ENCODE results near the gene RBM12. TPM values are rescaled to one million over a fixed set of nuclear protein-coding genes. Genes with fewer than 3 reads are reported as not detected.
A peak's percentile ranks its signal among the peaks of the same experiment; 100 is the strongest.

The RBM12 gene
- total RNA-seq, 1 experiment from 2014 or later, result 52.3 TPM

DNA sequence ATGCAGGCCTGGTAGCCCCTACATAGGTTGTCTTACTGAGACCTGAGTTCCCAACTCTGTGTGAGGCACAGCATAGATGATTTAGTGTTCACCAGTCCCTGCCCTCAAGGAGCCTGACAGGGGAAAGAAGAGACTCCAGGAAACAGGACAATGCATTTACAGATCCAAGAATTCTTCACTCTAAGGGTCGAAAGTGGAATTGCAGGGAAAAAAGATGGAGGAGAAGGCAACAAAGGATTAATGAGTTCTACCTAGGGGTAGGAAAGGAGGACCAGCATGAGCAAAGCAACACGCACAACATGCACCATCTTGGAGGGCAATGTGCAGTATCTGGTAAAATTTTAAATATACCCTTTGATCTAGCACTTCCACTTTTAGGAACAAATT is 43.1 kb downstream of the RBM12 start:
- peak; percentile 33 for DNase-seq (ENCODE audit: low read depth)

DNA sequence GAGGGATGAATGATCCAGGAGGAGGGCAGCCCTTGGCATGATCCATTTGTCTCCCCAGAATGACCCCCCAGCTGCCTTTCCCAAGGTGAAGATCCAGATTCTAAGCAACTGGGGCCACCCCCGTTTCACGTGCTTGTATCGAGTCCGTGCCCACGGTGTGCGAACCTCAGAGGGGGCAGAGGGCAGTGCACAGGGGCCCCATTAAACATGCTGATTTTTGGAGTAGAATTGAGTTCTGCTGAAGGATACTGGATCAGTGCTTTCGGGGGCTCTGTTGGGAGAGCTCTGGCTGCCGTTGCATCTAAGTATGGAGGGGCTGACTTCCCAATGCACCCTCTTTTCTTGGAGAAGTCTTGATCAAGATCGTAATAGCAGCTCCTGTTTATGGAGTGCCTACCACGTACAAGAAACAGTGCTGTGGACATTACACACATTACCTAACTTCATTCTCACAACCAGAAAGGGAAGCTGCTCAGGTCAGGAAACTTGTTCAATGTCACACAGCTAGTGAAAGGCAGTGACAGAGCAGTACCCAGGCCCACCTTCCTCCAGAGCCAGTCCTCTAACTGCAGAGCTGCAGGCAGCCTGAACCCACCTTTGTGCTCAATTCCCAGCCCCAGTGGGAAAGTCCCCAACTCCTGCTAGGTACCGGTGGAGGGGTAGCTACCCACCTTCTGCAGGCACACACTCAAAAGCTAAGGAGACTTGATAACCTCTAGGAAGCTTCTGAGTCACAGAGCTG is 43.7 kb downstream of the RBM12 start:
- DNase-seq (ENCODE audit: low read depth), result no peak

DNA sequence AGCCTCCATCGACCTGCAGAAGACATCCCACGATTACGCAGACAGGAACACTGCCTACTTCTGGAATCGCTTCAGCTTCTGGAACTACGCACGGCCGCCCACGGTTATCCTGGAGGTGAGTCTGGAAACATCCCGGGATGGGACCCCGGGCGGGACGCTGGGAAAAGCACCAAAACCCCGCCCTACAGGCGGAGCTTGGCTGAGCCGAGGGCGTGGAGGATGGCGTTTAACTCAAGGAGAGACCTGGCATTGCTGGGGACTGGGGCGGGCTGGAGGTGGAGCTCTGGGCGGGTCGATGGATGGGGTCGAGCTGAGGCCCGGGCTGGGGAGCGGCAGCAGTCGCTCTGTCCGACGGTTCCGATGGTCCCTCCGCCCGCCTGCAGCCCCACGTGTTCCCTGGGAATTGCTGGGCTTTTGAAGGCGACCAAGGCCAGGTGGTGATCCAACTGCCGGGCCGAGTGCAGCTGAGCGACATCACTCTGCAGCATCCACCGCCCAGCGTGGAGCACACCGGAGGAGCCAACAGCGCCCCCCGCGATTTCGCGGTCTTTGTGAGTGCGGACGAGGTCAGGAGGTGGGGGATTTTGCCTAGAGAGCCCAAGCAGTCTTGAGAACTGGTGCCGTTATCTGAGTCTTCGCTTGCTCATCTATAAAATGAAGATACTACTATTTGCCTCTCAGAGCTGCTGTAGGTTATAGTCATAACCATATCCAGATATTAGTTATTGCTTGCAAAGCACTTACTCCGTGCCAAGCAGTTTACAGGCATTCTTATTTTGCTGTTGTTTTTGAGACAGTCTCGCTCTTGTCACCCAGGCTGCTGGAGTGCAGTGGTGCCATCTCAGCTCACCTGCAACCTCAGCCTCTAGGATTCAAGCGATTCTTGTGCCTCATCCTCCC is 45.3 kb downstream of the RBM12 start:
- DNase-seq (ENCODE audit: low read depth), result peak; percentile 95

DNA sequence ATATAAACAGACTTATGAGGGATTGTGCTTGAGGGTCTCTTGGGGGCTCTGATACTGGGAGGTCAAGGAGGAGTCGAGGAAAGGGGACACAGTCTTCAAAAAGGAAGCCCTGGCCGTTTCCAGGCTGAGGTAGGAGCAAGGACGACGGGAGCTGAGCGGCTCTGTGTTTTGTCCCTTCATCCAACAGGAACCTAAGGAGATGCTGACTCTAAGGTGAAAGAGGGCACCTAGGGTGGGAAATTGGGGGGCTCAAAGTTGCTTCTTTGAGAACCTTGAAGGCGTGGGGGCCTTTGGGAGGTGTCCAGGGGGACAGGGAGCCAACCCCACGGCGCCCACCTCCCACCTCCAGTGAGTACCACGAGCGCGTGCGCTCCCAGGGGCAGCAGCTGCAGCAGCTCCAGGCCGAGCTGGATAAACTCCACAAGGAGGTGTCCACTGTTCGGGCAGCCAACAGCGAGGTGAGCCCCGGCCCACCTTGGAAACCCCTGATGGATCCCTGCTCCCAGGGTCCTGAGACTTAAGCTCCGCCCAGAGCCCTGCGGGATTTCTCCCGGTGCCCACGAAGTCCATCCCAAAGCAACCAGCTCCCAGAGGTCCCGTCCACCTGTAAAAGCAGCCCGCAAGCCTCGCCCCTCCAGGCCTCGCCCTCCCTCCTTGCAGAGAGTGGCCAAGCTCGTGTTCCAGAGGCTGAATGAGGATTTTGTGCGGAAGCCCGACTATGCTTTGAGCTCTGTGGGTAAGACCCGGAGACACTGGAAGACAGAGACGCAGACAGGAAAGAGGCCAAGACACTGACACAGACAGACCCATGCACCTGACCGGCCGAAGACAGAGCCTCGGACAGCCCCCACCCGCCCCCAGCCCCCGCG is 46.2 kb downstream of the RBM12 start:
- peak; percentile 70 for DNase-seq (ENCODE audit: low read depth)

DNA sequence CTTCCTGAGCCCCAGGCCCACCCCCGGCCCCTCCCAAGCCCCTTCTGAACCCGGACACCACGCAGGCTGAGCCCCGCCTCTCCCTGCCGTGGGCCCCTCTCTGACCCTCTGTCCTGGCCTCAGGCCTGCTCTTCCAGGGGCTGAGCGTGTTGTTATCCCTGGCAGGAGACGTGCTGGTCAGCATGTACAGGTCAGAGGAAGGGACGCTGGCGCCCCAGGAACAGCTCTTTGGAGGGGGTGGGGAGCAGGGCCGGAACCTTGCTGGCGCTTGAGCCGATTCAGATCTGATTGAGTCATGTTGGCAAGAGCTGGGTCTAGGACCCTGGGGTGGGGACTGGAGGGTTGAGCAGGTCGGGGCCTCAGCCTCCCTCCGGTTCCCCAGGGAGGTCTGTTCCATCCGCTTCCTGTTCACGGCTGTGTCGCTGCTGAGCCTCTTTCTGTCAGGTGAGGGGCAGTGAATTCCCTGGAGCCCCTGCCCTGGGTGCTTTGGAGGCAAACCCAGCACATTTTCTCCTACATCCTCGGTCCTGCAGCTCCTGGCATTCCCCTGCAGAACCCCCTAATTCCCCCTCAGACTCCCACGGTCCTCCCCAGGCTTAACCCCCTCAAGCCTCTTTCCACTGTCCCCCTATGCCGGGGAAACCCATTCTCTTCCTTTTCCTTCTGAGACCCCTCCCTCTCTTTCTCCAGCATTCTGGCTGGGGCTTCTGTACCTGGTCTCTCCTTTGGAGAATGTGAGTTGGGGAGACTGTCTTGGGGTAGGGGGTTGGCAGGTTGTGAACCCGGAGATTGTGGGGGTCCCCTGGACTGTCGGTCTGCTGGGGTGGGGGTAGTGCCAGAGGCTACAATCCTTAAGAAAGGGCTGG is 47.1 kb downstream of the RBM12 start:
- peak; percentile 99 for DNase-seq (ENCODE audit: low read depth)

DNA sequence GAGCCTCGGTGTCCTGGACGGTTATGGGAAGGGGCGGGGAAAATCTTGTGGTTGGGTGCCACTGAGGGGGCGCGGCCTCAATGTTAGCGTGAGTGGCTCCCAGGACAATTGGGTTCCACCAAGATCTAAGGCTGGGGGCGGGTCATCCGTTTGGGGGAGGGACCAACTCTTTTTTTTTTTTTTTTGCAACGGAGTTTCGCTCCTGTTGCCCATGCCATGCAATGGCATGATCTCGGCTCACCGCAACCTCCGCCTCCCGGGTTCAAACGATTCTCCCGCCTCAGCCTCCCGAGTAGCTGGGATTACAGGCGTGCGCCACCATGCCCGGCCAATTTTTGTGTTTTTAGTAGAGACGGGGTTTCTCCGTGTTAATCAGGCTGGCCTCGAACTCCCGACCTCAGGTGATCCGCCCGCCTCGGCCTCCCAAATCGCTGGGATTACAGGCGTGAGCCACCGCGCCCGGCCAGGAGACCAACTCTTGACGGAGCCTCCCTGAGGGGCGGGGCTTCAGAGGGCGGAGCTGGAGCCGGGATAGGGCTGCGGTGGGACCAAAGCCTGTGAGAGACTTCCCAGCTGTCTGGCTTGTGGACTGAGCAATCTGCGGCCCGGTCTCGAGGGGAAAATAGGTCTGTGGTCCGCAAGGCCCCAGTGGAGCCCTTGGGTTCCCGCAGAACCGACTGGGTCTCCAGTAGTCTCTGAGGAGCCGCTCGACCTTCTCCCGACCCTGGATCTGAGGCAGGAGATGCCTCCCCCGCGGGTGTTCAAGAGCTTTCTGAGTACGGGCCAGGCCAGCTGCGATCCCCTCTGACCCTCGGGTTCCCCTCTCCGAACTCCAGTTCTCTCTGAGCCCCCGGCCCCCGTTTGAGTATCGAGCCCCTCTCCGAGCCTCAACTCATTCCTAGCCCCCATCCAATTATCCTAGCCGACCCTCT is 48.0 kb downstream of the RBM12 start:
- DNase-seq (ENCODE audit: low read depth), result peak; percentile 100

DNA sequence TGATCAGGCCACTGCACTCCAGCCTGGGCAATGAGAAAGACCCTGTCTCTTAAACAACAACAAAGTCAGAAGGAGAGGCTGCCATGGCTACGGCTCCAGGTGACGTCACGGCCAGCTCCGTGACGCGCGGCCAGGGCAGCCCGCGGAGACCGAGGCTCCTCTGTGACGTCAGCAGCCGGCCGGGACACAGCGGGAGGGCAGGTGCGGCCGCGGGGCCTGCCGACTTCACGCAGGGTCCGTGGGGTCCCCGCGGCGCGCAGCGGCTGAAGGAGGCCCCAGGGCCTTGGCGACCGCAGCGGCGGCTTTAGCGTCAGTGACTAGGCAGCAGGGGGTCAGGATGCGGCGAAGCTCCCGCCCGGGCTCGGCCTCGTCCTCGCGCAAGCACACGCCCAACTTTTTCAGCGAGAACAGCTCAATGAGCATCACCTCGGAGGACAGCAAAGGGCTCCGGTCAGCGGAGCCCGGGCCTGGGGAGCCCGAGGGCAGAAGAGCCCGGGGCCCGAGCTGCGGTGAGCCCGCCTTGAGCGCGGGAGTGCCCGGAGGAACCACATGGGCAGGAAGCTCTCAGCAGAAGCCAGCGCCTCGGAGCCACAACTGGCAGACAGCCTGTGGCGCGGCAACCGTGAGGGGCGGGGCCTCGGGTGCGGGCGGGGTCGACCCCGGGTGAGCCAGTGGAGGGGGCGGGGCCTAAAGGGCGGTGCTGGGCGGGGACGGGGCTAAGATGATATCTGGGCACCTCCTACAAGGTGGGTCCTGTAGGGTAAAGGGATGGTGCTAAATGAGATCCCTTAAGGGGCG is 48.8 kb downstream of the RBM12 start, which contains the start of gene SPAG4:
Gene SPAG4, plus strand, starts transcription at position 163 of the 798 bp plus-strand sequence. Its CDS starts 175 bp downstream, at position 338.
- no peak for DNase-seq (ENCODE audit: low read depth)

DNA sequence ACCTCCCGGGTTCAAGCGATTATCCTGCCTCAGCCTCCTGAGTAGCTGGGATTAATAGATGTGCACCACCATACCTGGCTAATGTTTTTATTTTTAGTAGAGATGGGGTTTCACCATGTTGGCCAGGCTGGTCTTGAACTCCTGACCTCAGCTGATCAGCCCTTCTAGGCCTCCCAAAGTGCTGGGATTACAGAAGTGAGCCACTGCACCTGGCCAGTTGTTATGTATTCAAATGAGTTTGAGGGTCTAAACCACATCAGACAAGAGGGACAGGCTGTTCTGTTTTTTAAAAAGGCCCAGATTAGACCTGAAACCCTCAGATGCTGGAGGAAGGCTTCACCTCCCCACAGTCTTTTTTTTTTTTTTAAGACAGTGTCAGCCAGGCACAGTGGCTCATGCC is 53.2 kb downstream of the RBM12 start:
- no peak for DNase-seq (ENCODE audit: low read depth)

DNA sequence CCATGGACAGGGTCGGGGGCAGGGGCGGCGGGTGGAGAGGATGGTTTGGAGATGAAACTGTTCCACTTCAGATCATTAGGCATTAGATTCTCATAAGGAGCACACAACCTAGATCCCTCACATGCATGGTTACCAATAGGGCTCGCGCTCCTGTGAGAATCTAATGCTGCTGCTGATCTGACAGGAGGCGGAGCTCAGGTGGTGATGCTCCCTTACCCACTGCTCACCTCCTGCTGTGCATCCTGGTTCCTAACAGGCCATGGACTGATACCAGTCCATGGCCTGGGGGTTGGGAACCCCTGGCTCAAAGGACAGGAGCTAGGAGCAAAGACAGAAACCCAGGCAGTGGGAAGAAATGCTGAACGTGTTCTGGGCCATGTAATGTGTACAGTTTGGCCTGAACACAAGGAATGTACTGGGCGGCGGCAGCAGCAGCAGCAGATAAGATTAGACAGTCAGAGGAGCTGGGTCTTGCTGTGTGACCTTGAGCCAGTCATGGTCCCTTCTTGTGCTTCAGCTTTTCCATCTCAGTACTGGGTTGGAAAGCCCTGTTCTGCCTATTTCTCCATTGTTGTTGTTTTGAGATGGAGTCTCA is 53.8 kb downstream of the RBM12 start:
- DNase-seq (ENCODE audit: low read depth), result no peak

DNA sequence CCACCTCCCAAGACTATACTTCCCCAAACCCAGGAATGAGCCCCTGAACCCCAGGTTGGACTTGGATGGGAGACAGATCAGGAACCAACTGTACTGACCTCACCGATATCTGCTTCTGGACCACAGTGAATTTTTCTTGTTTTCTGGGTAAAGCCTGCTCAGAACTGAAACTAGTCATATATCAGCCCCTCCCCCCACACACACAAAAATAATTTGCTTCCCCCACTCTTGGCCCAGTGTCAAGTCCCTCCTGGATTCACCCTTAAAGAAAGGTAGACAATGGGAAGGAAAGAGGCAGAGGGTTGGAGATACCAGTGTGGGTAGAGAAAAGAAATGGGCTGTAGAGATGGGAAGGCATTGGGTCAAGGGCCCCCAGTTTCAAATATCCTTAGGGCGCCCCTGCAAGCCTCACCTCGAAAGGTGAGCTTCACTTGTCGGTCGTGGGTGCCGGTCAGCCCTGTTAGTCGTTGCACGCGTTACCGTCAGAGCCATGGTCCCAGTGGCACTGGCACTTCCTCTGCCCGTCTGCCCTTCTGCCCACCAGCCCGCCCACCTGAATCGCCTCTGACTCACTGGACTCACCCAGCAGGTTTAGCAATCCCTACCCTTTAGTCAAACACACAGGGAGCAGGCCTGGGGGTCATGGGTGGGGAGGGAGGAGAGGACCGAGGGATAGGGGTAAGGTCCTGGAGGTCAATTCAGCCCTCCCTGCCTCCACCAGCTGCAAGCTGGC is 57.5 kb downstream of the RBM12 start:
- peak; percentile 37 for DNase-seq (ENCODE audit: low read depth)

DNA sequence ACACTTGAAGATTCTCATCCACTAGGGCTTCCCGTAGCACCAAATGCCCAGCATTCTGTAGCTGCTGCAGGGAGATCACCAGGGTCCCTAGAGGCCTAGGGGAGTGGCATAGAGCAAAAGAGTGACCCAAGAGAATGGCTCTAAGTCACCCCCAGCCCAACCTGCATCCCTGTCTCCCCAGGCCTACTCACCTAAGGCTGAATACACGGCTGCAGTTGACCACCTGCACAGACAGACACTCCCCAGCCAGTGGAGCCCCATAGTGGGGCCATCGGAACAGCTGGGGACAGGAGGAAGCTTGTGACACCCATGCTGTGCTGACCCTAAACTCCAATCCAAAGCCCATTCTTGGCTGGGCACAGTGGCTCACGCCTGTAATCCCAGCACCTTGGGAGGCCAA is 58.6 kb downstream of the RBM12 start:
- DNase-seq (ENCODE audit: low read depth), result no peak

DNA sequence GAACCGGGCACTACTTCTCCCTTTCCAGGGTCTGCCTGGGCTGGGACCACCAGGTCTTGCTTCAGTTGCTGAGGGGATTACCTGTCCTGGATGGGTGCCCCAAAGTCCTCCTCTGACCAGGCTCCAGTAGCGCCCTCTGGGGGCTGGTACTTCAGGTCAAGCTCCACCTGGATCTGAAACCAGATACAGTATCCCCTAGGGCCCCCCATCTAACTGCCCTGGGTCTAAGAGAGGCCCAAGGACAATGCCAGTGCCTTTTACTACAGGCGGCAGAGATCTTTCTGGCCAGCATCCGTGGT is 60.3 kb downstream of the RBM12 start:
- no peak for DNase-seq (ENCODE audit: low read depth)

DNA sequence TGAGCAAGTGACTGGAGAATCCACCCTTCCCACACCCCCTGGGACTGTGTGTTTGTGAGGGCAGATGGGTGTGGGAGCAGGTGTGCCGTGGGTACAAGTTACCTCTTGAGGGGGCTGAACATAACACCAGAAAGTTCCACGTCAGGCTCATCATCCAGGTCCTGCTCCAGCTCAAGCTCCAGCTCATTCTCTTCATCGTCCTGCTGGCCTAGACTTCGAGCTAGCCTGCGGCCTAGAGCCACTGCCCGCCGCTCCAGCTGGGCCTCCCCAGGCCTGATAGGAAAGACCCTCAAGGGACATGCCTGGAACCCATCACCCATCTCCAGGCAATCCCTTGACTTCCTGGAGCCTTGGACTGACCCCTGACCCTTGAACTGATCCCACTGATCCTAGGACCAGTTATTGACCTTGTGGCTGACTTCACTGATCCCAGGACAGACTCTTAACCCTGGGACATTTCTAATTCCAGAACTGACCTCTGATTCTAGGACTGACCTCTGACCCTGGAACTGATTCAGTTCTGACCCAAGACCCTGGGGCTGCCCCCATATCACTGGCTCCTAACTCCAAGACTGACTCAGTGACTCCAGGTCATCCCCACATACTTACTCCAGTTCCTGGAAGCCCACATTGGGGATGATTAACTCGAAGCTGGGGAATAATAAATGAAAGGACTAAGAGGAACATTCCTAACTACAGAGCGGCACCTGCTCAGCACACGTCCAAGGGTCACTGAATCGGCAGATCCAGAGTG is 60.8 kb downstream of the RBM12 start:
- no peak for DNase-seq (ENCODE audit: low read depth)

DNA sequence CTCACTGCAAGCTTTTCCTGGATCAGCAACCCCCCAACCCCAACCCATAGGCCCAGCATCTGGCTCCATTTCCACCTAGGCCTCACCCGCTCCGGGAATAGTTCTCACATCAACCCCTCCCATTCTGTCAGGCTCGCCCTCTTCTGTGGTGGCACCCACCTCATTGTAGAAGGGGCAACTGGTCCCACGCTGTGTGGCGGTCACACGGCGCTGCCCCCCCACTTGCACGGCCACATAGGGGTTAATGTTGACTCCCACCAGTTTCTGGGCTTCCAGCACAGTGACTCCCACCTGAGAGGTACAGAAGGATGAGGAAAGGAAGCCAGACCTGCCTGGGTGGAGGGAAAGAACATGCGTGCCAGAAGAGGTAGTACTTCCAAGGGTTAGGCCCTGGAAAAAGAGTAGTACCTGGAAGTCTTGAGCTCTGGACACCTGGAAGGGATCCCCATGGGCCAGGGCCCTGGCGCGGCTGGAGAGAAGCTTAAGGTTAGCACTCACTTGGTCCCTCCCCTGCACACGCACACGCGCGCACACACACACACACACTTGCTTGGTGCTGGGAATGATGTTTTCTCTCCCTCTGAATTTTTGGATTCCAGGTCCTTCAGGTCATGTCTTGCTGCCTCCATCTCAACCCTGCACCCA is 61.7 kb downstream of the RBM12 start:
- no peak for DNase-seq (ENCODE audit: low read depth)

DNA sequence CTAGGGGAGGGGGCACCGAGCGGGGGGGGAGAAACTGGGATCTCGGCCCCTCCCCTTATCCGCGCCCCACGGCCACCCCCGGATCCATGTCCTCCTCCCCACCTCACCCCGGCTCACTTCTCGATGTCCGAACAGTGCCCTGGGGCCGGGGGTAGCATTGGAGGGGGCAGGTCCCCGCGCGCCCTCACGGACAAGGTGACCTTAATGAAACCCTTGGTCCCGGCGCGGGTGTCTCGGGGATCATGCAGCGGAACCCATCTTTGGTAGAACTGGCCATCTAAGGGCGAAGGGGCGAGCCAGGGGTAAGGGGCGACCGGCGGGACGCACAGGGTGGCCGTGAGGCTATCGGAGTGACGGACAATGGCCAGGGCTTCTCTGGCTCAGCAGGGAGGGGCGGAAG is 62.7 kb downstream of the RBM12 start:
- DNase-seq (ENCODE audit: low read depth), result no peak

DNA sequence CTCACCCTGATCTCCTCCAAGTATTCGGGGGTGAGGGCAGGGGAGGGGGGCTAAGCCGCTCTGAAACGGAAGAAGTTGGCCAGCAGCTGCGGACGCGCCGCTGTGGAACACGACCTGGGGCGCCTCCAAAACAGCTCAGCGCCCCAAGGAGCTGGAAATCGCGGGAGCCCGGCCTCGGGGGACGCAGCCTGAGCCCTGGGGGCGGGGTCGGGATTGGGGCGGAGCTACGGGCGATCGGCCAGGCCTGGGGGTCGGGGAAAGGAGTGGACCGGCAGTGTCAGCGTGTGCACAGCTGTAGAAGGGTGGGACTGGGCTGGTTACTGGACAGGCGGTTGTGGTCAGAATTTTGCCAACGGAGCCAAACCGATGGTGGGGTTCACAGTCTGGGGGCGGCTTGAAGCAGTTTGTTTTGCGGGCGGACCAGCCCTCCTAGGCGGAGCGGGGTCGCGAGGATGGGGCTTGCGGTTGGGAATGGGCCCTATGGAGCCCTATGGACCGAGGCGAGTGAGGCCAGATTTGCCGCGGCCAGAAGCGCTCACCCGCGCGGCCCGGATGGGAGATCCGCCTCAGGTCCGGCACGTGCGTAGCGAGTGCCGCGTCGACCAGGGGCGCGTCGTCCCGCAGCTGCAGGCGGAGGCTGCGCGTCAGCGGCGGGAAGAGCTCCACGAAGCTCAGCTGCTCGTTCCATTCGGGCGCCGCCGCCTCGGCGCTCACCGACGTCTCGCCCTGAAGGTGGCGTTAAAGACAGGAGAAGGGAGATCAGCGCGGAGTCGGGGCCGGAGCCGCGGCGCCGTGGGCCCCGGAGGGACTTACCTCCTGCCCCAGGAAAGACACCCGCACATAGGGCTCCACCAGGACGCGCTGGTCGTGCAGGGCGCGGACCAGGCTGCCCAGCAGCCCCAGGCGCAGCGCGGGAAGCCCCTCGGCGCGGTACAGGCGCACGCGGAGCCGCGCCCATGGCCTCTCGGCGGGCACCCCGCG is 63.4 kb downstream of the RBM12 start:
- no peak for DNase-seq (ENCODE audit: low read depth)
